SK-N-SH treated with all-trans-retinoic acid at 6 μM for 48 hours (cell line): ENCODE data around the gene MAPK12.

Experiments
- CSDC2 ChIP-seq: fragments of 250-450 bp; sonication (Bioruptor Pico); IDR thresholded peaks from 2 replicates; pipeline ENCODE4 v1.5.0; 2020; ENCODE audit warnings: mild to moderate bottlenecking, moderate library complexity
- ESRRG ChIP-seq: fragments of 250-450 bp; sonication (Bioruptor Pico); IDR thresholded peaks from 2 replicates; pipeline ENCODE4 v1.6.1; 2021; ENCODE audit warnings: mild to moderate bottlenecking
- OSR1 ChIP-seq: fragments of 250-450 bp; sonication (Bioruptor Pico); IDR thresholded peaks from 2 replicates; pipeline ENCODE4 v1.8.0; 2022; ENCODE audit warnings: moderate library complexity, mild to moderate bottlenecking, inconsistent platforms
- PPARA ChIP-seq: fragments of 250-450 bp; sonication (Bioruptor Pico); IDR thresholded peaks from 2 replicates; pipeline ENCODE4 v1.5.0; 2020; ENCODE audit warnings: mild to moderate bottlenecking, borderline replicate concordance
- RARB ChIP-seq: fragments of 250-450 bp; sonication (Bioruptor Pico); IDR thresholded peaks from 2 replicates; pipeline ENCODE4 v1.8.0; 2021; ENCODE audit warnings: mild to moderate bottlenecking, moderate library complexity
- TCF4 ChIP-seq: fragments of 250-450 bp; sonication (Bioruptor Pico); IDR thresholded peaks from 2 replicates; pipeline ENCODE4 v1.8.0; 2021; ENCODE audit warnings: mild to moderate bottlenecking, moderate library complexity, borderline replicate concordance
- ZFP30 ChIP-seq: fragments of 450-650 bp; formaldehyde crosslinking; IDR thresholded peaks from 2 replicates; pipeline ENCODE4 v1.5.0; 2022; ENCODE audit warnings: mild to moderate bottlenecking, moderate library complexity
- ZNF565 ChIP-seq: fragments of 450-650 bp; formaldehyde crosslinking; conservative IDR thresholded peaks from 2 replicates; pipeline ENCODE4 v1.5.0; 2020; ENCODE audit warnings: low read depth, mild to moderate bottlenecking, moderate library complexity
- TF ChIP-seq, protein P1 (sequence below): fragments of 250-450 bp; sonication (Bioruptor Pico); IDR thresholded peaks from 2 replicates; pipeline ENCODE4 v1.8.0; 2020; ENCODE audit warnings: mild to moderate bottlenecking, moderate library complexity, borderline replicate concordance
- TF ChIP-seq, protein P2 (sequence below): fragments of 250-450 bp; sonication (Bioruptor Pico); IDR thresholded peaks from 2 replicates; pipeline ENCODE4 v1.5.1; 2020; ENCODE audit warnings: low read depth, mild to moderate bottlenecking, moderate library complexity
- TF ChIP-seq, protein P3 (sequence below): fragments of 250-450 bp; sonication (Bioruptor Pico); IDR thresholded peaks from 2 replicates; pipeline ENCODE4 v1.8.0; 2021; ENCODE audit warnings: low read depth, mild to moderate bottlenecking, moderate library complexity, borderline replicate concordance
- TF ChIP-seq, protein P4 (sequence below): fragments of 250-450 bp; sonication (Bioruptor Pico); IDR thresholded peaks from 2 replicates; pipeline ENCODE4 v1.5.0; 2020; ENCODE audit warnings: mild to moderate bottlenecking, moderate library complexity

DNA sequence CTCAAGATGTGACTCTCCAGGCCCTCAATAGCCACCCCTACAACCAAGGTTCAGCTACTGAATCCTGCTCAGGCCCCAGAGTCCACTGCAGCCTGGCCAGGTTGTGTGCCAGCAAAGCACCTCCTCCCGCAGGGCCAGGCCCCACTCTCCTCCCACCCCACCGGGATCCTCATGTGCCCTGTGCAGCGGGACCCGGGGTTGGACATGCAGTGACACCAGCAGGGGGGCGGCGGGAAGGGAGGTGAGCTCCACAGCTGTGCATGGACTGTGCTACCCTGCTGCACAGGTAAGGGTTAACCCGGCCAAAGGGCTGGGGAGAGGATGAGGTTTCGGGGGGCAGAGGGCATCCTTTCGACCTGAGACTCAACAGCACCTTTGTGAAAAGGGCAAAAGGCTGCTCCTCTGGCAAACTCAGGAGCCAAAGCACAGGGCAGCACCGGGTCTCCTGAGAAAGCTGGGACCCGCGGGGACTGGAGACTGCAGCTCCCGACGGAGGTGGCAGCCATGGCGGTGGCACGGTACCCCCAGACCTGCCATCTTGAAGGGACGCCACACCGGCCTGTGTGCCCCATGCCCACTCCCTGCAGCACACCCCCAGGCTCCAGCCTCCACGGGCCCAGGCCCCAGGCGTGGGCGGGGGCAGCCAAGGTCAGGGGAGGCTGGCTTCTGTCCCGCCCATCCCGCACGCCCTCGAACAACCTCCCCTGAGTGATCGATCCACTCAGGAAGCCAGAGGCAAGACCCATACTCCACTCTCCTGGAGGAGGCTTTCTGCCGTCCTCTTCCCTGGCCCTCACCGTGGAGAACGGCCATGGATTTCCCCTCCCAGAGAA is 35.4 kb upstream of the MAPK12 start:
- TF ChIP-seq PPARA (no peak), TCF4 (CRISPR knock-in tag) (no peak), CSDC2 (no peak), OSR1 (no peak), RARB (CRISPR knock-in tag) (no peak), ESRRG (CRISPR knock-in tag) (no peak), ZNF565 (no peak), ZFP30 (CRISPR knock-in tag) (no peak)
- TF ChIP-seq, protein P1, sequence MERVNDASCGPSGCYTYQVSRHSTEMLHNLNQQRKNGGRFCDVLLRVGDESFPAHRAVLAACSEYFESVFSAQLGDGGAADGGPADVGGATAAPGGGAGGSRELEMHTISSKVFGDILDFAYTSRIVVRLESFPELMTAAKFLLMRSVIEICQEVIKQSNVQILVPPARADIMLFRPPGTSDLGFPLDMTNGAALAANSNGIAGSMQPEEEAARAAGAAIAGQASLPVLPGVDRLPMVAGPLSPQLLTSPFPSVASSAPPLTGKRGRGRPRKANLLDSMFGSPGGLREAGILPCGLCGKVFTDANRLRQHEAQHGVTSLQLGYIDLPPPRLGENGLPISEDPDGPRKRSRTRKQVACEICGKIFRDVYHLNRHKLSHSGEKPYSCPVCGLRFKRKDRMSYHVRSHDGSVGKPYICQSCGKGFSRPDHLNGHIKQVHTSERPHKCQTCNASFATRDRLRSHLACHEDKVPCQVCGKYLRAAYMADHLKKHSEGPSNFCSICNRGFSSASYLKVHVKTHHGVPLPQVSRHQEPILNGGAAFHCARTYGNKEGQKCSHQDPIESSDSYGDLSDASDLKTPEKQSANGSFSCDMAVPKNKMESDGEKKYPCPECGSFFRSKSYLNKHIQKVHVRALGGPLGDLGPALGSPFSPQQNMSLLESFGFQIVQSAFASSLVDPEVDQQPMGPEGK (CRISPR knock-in tag): no peak
- TF ChIP-seq, protein P2, sequence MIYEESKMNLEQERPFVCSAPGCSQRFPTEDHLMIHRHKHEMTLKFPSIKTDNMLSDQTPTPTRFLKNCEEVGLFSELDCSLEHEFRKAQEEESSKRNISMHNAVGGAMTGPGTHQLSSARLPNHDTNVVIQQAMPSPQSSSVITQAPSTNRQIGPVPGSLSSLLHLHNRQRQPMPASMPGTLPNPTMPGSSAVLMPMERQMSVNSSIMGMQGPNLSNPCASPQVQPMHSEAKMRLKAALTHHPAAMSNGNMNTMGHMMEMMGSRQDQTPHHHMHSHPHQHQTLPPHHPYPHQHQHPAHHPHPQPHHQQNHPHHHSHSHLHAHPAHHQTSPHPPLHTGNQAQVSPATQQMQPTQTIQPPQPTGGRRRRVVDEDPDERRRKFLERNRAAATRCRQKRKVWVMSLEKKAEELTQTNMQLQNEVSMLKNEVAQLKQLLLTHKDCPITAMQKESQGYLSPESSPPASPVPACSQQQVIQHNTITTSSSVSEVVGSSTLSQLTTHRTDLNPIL: no peak
- TF ChIP-seq, protein P3, sequence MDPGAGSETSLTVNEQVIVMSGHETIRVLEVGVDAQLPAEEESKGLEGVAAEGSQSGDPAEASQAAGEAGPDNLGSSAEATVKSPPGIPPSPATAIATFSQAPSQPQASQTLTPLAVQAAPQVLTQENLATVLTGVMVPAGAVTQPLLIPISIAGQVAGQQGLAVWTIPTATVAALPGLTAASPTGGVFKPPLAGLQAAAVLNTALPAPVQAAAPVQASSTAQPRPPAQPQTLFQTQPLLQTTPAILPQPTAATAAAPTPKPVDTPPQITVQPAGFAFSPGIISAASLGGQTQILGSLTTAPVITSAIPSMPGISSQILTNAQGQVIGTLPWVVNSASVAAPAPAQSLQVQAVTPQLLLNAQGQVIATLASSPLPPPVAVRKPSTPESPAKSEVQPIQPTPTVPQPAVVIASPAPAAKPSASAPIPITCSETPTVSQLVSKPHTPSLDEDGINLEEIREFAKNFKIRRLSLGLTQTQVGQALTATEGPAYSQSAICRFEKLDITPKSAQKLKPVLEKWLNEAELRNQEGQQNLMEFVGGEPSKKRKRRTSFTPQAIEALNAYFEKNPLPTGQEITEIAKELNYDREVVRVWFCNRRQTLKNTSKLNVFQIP (CRISPR knock-in tag): no peak
- TF ChIP-seq, protein P4, sequence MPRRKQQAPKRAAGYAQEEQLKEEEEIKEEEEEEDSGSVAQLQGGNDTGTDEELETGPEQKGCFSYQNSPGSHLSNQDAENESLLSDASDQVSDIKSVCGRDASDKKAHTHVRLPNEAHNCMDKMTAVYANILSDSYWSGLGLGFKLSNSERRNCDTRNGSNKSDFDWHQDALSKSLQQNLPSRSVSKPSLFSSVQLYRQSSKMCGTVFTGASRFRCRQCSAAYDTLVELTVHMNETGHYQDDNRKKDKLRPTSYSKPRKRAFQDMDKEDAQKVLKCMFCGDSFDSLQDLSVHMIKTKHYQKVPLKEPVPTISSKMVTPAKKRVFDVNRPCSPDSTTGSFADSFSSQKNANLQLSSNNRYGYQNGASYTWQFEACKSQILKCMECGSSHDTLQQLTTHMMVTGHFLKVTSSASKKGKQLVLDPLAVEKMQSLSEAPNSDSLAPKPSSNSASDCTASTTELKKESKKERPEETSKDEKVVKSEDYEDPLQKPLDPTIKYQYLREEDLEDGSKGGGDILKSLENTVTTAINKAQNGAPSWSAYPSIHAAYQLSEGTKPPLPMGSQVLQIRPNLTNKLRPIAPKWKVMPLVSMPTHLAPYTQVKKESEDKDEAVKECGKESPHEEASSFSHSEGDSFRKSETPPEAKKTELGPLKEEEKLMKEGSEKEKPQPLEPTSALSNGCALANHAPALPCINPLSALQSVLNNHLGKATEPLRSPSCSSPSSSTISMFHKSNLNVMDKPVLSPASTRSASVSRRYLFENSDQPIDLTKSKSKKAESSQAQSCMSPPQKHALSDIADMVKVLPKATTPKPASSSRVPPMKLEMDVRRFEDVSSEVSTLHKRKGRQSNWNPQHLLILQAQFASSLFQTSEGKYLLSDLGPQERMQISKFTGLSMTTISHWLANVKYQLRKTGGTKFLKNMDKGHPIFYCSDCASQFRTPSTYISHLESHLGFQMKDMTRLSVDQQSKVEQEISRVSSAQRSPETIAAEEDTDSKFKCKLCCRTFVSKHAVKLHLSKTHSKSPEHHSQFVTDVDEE (CRISPR knock-in tag): no peak
